Right atrium auricular region (tissue), 2 donors: ENCODE results near the gene NPY. TPM values are rescaled to one million over a fixed set of nuclear protein-coding genes. Genes with fewer than 3 reads are reported as not detected.

ENCODE experiments used
- DNase-seq: peaks from one replicate; pipeline ENCODE4 v3.0.0-alpha.2; 2019; ENCODE audit warnings: low spot score
- H3K27ac ChIP-seq, 2 donors: fragments of 200-600 bp; sonication (generic); 1 replicate in 1 of 2; 2 replicates in 1 of 2; pipeline ENCODE4 v1.5.1; 2016 to 2019
- H3K27me3 ChIP-seq, 2 donors: fragments of 200-600 bp; sonication (generic); one replicate each; pipeline versions ENCODE4 v1.5.1 to v1.6.0; 2017 to 2019
- H3K36me3 ChIP-seq: fragments of 200-600 bp; sonication (generic); one replicate; pipeline ENCODE4 v1.5.1; 2016
- H3K4me1 ChIP-seq, 2 donors: fragments of 200-600 bp; sonication (generic); one replicate each; pipeline versions ENCODE4 v1.5.1 to v1.6.0; 2017 to 2019
- H3K4me3 ChIP-seq, 2 donors: fragments of 200-600 bp; sonication (generic); 1 replicate in 1 of 2; 2 replicates in 1 of 2; pipeline ENCODE4 v1.5.1; 2017 to 2019; ENCODE audit warnings: mild to moderate bottlenecking in 1 of 2, moderate library complexity in 1 of 2
- H3K9me3 ChIP-seq, 2 donors: fragments of 200-600 bp; sonication (generic); one replicate each; pipeline ENCODE4 v1.5.1; 2019
- CTCF ChIP-seq, 2 donors: fragments of 200-600 bp; sonication (generic); IDR thresholded peaks; one replicate each; pipeline ENCODE4 v1.5.1; 2019; ENCODE audit warnings: antibody characterized with exemption in 2 of 2
- total RNA-seq, 2 donors: library from RNA; depleted of rRNA; stranded (reverse); fragments of >200 nt; gene quantifications; one replicate each; pipeline ENCODE4 v1.1.0, GENCODE V29; 2016

The NPY gene
- total RNA-seq, 2 donors from 2014 or later, result 5.0 TPM; not detected in 1

DNA sequence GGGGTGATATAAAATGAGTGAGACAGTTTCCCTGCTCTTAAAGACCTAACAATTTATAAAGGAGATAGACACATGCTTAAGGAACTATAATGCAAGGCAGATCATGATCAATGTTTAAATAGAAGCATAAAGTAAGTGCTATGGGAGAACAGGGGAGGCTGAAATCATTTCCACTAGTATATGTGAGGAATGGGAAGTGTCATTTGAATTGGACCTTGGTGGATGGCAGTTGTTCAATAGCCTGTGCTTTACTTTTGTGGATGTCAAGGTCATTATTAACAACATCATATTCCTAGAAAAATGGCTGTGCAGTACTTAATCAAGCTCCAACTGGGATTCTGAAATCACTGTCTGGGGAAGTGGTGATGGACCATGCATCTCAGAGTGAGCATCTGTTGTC lies 14.7 kb downstream of the NPY start:
- H3K9me3 ChIP-seq, result peaks cover 0 to 5% of the 10 kb centered on the region in 2 donors
- H3K4me3 ChIP-seq, result no peak overlapping the region
- H3K36me3 ChIP-seq, result no peaks in the 10 kb centered on the region
- no peak overlapping the region for H3K27ac ChIP-seq
- H3K27me3 ChIP-seq, result no peaks in the 10 kb centered on the region
- no peaks in the 10 kb centered on the region for H3K4me1 ChIP-seq
- TF ChIP-seq CTCF (IDR thresholded peaks at IDR 0.05), result no peak
- DNase-seq, result no peak

DNA sequence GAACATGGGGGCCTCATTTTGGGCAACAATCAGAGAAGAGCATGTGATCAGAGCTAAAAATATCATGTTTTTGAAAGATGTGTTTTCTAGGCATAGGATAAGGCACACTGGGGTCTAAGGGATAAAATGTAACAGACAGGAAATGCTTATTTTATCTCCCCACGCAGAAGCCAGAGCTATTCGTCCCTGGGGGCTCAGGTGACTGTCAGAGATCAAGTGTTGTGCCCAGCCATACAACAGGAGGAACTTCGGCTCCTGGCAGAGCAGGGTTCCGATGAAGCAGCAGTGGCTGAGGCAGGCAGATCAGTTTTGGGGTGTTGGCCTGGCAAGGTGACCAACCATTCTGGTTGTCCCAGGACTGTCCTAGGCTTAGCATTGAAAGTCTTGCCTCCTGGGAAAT lies 15.2 kb downstream of the NPY start:
- no peak for DNase-seq
- Histone ChIP-seq H3K9me3 (peaks cover 0 to 5% of the 10 kb centered on the region in 2 donors), H3K36me3 (no peaks in the 10 kb centered on the region), H3K4me3 (no peak overlapping the region), H3K4me1 (no peaks in the 10 kb centered on the region), H3K27me3 (no peaks in the 10 kb centered on the region), H3K27ac (no peak overlapping the region)
- TF ChIP-seq CTCF (IDR thresholded peaks at IDR 0.05), result no peak

- no peak for TF ChIP-seq CTCF (IDR thresholded peaks at IDR 0.05)
- no peak overlapping the region for H3K4me3 ChIP-seq
- DNase-seq, result no peak
- H3K4me1 ChIP-seq, result no peaks in the 10 kb centered on the region
- no peaks in the 10 kb centered on the region for H3K27me3 ChIP-seq
- no peaks in the 10 kb centered on the region for H3K36me3 ChIP-seq
- H3K9me3 ChIP-seq, result peaks cover 0 to 5% of the 10 kb centered on the region in 2 donors
- no peak overlapping the region for H3K27ac ChIP-seq
Measured at GRCh38 chr7:24301703-24302102, 17.7 kb downstream of the NPY start.

DNA sequence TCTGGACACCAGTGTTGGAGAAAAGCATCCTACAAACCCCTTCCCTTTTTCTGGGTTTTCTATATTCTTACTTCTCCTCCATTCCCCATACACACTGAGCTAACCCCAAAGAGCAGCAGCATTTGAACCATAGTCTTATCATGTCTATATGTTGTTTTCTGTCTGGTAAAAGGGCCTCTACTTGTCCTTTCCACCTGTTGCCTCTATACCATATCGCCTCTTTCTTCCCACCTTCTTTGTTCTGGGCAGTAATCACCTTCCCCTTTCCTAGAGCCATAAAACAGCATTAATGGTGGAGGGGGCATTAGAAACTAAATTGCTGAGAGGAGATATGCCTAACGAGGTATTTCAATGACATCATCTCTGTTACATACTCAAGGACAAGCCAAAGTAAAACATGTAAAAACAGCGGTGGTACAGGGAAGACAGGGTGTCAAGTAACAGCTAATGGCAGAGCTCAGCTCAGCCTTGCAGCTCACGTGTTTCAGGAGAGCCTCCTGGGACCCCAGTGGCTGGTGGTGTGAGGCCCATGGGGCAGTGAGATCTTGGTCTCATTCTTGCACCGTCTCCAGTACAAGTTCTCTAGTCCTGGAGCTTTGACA lies 20.6 kb downstream of the NPY start:
- DNase-seq, result no peak
- H3K4me3 ChIP-seq, result no peak overlapping the region
- peaks cover 0 to 5% of the 10 kb centered on the region in 2 donors for H3K9me3 ChIP-seq
- TF ChIP-seq CTCF (IDR thresholded peaks at IDR 0.05), result no peak
- no peaks in the 10 kb centered on the region for H3K27me3 ChIP-seq
- H3K27ac ChIP-seq, result no peak overlapping the region
- no peaks in the 10 kb centered on the region for H3K36me3 ChIP-seq
- H3K4me1 ChIP-seq, result no peaks in the 10 kb centered on the region

DNA sequence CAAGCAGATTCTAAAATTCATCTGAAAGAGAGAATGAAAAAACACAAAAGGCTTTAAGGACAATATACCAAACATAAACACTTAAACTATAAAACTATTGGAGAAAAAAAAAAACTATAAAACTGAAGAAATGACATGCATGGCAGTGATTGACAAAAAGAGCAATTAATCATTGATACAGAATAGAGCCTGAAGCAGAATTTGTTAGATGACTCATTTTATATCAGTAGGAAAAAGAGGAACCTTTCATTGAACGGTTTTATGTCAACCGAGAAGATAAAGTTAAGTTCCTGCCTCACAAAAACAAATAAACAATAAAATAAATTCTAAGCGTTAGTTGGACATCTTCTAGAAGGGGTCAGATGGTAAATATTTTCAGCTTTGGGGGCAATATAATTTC lies 23.3 kb downstream of the NPY start:
- no peaks in the 10 kb centered on the region for H3K4me1 ChIP-seq
- no peaks in the 10 kb centered on the region for H3K9me3 ChIP-seq
- H3K36me3 ChIP-seq, result no peaks in the 10 kb centered on the region
- no peaks in the 10 kb centered on the region for H3K27me3 ChIP-seq
- TF ChIP-seq CTCF (IDR thresholded peaks at IDR 0.05), result no peak
- DNase-seq, result no peak
- H3K4me3 ChIP-seq, result no peak overlapping the region
- H3K27ac ChIP-seq, result no peak overlapping the region

DNA sequence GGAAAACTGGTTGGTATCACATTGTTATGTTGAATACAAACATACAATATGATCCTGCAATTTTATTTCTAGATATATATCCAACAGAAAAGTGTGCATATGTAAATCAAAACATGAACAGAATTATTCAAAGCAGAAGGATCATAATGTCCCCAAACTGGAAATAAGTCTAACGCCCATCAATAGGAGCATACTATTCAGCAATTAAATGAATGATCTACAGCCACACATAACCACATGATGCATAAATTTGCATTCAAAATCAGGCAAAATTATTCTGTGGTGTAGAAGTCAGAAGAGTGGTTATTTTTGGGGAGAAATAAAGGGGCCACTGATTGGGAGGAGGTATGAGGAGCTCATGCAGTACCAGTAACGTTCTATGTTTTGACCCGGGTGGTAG lies 28.6 kb downstream of the NPY start:
- Histone ChIP-seq H3K27me3 (no peaks in the 10 kb centered on the region), H3K27ac (no peak overlapping the region), H3K9me3 (no peaks in the 10 kb centered on the region), H3K36me3 (no peaks in the 10 kb centered on the region), H3K4me3 (no peak overlapping the region), H3K4me1 (no peaks in the 10 kb centered on the region)
- no peak for TF ChIP-seq CTCF (IDR thresholded peaks at IDR 0.05)
- no peak for DNase-seq
